Measurements from ENCODE around the gene ATP6V1F. TPM values are rescaled to one million over a fixed set of nuclear protein-coding genes. Genes with fewer than 3 reads are reported as not detected.

Gene ATP6V1F
- total and polyA plus RNA-seq, 2 experiments from 2014 or later, result 96.5 to 243 TPM

DNA sequence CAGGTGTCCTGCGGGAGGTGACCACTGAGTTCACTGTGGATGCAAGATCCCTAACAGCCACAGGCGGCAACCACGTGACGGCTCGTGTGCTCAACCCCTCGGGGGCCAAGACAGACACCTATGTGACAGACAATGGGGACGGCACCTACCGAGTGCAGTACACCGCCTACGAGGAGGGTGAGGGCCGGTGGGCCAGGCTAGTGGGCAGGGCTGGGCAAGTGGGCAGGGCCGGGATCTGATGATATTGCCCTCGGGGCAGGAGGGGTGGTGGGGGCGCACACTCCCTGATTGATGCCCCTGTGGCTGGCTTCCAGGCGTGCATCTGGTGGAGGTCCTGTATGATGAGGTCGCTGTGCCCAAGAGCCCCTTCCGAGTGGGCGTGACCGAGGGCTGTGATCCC, 16.7 kb upstream of the ATP6V1F start:
- Histone ChIP-seq H3K36me3 (ENCODE audit: low read depth) (peaks cover 61% of the 10 kb centered on the region; the same call in 1 of the 2 replicates), H3K9me3 (ENCODE audit: low read depth) (no peaks in the 10 kb centered on the region), H3K4me3 (no peak overlapping the region), H3K27ac (no peak overlapping the region), H3K4me2 (ENCODE audit: unreplicated experiment) (no peak overlapping the region), H4K20me1 (ENCODE audit: insufficient read depth) (no peaks in the 10 kb centered on the region), H3K79me2 (ENCODE audit: insufficient read depth) (no peaks in the 10 kb centered on the region), H3K27me3 (replicated peaks; ENCODE audit: insufficient read depth) (no peaks in the 10 kb centered on the region), H3K9ac (no peak overlapping the region), H3K4me1 (ENCODE audit: insufficient read depth) (peaks cover 7% of the 10 kb centered on the region; the same call in 1 of the 2 replicates), H3K9me2 (ENCODE audit: insufficient read depth) (no peaks in the 10 kb centered on the region), H2AFZ (no peak overlapping the region), H3F3A (ENCODE audit: insufficient read depth) (peaks cover 21% of the 10 kb centered on the region; the same call in 1 of the 2 replicates)
- no peak for DNase-seq
- whole genome bisulfite sequencing, 2 experiments (ENCODE audit: low coverage in 1 of 2, low lambda C conversion rate in 2 of 2, missing lambda C conversion rate in 2 of 2), result 95% methylated on average over 11 to 19 of the region's 19 CpGs
- TF ChIP-seq EZH2 (IDR thresholded peaks at IDR 0.05; ENCODE audit: insufficient read depth, poor library complexity, severe bottlenecking) (no peak), EZH2phosphoT487 (IDR thresholded peaks at IDR 0.05; ENCODE audit: insufficient read depth, low read depth) (no peak)
- in situ Hi-C loops (cut with MboI), result no loop called here

DNA sequence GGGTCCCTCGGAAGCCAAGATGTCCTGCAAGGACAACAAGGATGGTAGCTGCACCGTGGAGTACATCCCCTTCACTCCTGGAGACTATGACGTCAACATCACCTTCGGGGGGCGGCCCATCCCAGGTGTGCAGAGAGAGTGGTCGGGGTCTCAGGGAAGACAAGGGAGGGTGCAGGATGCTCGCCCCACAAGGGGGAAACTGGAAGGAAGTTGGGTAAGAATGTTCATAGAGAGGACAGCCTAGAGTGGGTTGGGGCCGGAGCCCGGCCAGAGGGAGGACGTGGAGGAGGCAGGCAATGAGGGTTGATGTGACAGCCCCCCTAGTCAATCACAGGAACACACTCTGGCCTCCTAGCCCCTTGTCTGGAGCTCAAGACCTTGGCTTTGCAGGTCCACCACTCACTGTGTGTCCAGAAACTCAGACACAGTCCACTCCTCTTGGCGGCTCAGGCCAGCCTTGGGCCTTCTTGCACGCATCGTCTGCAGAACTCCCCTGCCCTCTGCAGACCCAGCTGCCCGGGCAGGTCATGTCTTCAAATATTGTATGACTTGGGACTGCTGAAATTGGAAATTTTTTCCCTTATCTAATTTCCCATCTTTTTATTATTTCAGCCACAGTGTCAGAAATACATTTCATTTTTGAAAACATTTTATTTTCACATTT, 15.7 kb upstream of the ATP6V1F start:
- Histone ChIP-seq H3F3A (ENCODE audit: insufficient read depth) (peaks cover 18% of the 10 kb centered on the region; the same call in 1 of the 2 replicates), H3K4me2 (ENCODE audit: unreplicated experiment) (no peak overlapping the region), H3K79me2 (ENCODE audit: insufficient read depth) (no peaks in the 10 kb centered on the region), H4K20me1 (ENCODE audit: insufficient read depth) (no peaks in the 10 kb centered on the region), H3K4me1 (ENCODE audit: insufficient read depth) (no peaks in the 10 kb centered on the region; the same call in 1 of the 2 replicates), H3K27ac (no peak overlapping the region), H3K9me3 (ENCODE audit: low read depth) (no peaks in the 10 kb centered on the region), H3K27me3 (replicated peaks; ENCODE audit: insufficient read depth) (no peaks in the 10 kb centered on the region), H3K36me3 (ENCODE audit: low read depth) (peaks cover 61% of the 10 kb centered on the region; the same call in 1 of the 2 replicates), H2AFZ (no peak overlapping the region), H3K9ac (no peak overlapping the region), H3K4me3 (no peak overlapping the region), H3K9me2 (ENCODE audit: insufficient read depth) (no peaks in the 10 kb centered on the region)
- WGBS, 2 experiments (ENCODE audit: low coverage in 1 of 2, low lambda C conversion rate in 2 of 2, missing lambda C conversion rate in 2 of 2), result 88% methylated on average over 14 of the region's 14 CpGs
- TF ChIP-seq EZH2phosphoT487 (IDR thresholded peaks at IDR 0.05; ENCODE audit: insufficient read depth, low read depth), result no peak
- no peak for TF ChIP-seq EZH2 (IDR thresholded peaks at IDR 0.05; ENCODE audit: insufficient read depth, poor library complexity, severe bottlenecking)
- in situ Hi-C loops (cut with MboI), result no loop called here
- DNase-seq, result no peak

GRCh38 chr7:128847721-128848211, 14.9 kb upstream of the ATP6V1F start:
- TF ChIP-seq EZH2phosphoT487 (IDR thresholded peaks at IDR 0.05; ENCODE audit: insufficient read depth, low read depth) (no peak), EZH2 (IDR thresholded peaks at IDR 0.05; ENCODE audit: insufficient read depth, poor library complexity, severe bottlenecking) (no peak)

GRCh38 chr7:128848289-128849155, 14.1 kb upstream of the ATP6V1F start:
- Histone ChIP-seq H3F3A (ENCODE audit: insufficient read depth) (peaks cover 20% of the 10 kb centered on the region), H3K9ac (no peak overlapping the region), H3K36me3 (ENCODE audit: low read depth) (peaks cover 61% of the 10 kb centered on the region; the same call in 1 of the 2 replicates), H3K27me3 (replicated peaks; ENCODE audit: insufficient read depth) (no peaks in the 10 kb centered on the region), H4K20me1 (ENCODE audit: insufficient read depth) (no peaks in the 10 kb centered on the region), H3K27ac (no peak overlapping the region), H3K79me2 (ENCODE audit: insufficient read depth) (no peaks in the 10 kb centered on the region), H3K4me1 (ENCODE audit: insufficient read depth) (no peaks in the 10 kb centered on the region), H3K9me3 (ENCODE audit: low read depth) (no peaks in the 10 kb centered on the region), H3K9me2 (ENCODE audit: insufficient read depth) (no peaks in the 10 kb centered on the region), H2AFZ (no peak overlapping the region), H3K4me2 (ENCODE audit: unreplicated experiment) (no peak overlapping the region), H3K4me3 (no peak overlapping the region)
- no peak for DNase-seq
- no peak for TF ChIP-seq EZH2 (IDR thresholded peaks at IDR 0.05; ENCODE audit: insufficient read depth, poor library complexity, severe bottlenecking)
- TF ChIP-seq EZH2phosphoT487 (IDR thresholded peaks at IDR 0.05; ENCODE audit: insufficient read depth, low read depth), result no peak
- WGBS, 2 experiments (ENCODE audit: low coverage in 1 of 2, low lambda C conversion rate in 2 of 2, missing lambda C conversion rate in 2 of 2), result 94 to 95% methylated on average over 27 to 31 of the region's 31 CpGs
- in situ Hi-C loops (cut with MboI), result no loop called here

More at GRCh38 chr7:128847721-128848211, 14.9 kb upstream of the ATP6V1F start:
- H3K4me2 ChIP-seq (ENCODE audit: unreplicated experiment), result no peak overlapping the region
- H3K9me3 ChIP-seq (ENCODE audit: low read depth), result no peaks in the 10 kb centered on the region
- peaks cover 20% of the 10 kb centered on the region; the same call in 1 of the 2 replicates for H3F3A ChIP-seq (ENCODE audit: insufficient read depth)
- no peak for DNase-seq
- no peak overlapping the region for H3K4me3 ChIP-seq
- 97 to 98% methylated on average over 15 to 16 of the region's 17 CpGs for WGBS, 2 experiments (ENCODE audit: low coverage in 1 of 2, low lambda C conversion rate in 2 of 2, missing lambda C conversion rate in 2 of 2)
- H3K9ac ChIP-seq, result no peak overlapping the region
- no peaks in the 10 kb centered on the region for H3K27me3 ChIP-seq (replicated peaks; ENCODE audit: insufficient read depth)
- H3K79me2 ChIP-seq (ENCODE audit: insufficient read depth), result no peaks in the 10 kb centered on the region
- no peaks in the 10 kb centered on the region for H3K9me2 ChIP-seq (ENCODE audit: insufficient read depth)
- H4K20me1 ChIP-seq (ENCODE audit: insufficient read depth), result no peaks in the 10 kb centered on the region
- in situ Hi-C loops (cut with MboI), result no loop called here
- H3K36me3 ChIP-seq (ENCODE audit: low read depth), result peaks cover 62% of the 10 kb centered on the region; the same call in 1 of the 2 replicates
- H3K4me1 ChIP-seq (ENCODE audit: insufficient read depth), result no peaks in the 10 kb centered on the region
- no peak overlapping the region for H3K27ac ChIP-seq
- H2AFZ ChIP-seq, result no peak overlapping the region

All from GM23248 (cell line).